Measurements from ENCODE around the gene GPHA2. TPM values are rescaled to one million over a fixed set of nuclear protein-coding genes. Genes with fewer than 3 reads are reported as not detected.

The GPHA2 gene
- total RNA-seq, 2 experiments from 2014 or later = not detected

DNA sequence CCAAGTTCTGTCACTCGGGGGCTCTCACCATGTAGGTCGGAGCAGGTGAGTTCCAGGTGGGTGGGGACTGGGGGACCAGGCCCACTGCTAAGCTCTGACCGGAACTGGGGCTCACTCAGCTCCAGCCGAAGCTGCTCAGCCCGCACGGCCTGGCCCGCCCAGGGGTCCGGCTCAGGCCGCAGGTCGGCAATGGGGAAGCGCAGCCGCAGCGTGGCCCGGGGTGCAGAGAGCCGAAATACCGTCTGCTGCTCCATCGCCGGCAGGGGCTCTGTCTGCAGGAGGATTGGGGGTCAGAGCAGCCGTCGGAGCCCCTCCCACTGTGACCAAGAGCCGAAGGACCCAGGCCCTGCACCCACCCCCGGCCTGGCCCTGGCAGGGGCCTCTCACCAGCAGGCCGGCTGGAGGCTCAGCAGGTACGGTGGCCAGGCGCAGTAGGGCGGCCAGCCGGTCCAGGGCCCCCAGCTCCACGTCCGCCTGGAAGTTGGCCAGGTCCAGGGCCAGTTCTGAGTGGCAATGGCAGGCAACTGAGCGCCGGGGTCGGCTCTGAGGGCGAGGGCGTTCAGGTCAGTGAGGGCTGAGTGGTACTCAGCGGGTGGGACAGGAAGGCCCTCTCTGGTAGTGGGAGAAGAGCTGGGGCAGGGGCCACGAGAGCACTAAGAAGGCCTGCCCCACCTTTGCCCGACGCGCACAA lies 25.9 kb downstream of the GPHA2 start:
- H3K4me3 Mint-ChIP-seq = no peak overlapping the region
- intact Hi-C loops (cut with micrococcal nuclease) = no loop called here
- no peak overlapping the region for H3K27ac Mint-ChIP-seq
- ATAC-seq (no peak), DNase-seq (no peak)
- H3K27me3 Mint-ChIP-seq = no peaks in the 10 kb centered on the region
- POLR2A ChIA-PET = interaction anchor here (1.0 kb wide), 1 partner anchor 134 kb away, joined by 3 read pairs; no protein-coding TSS in a partner anchor
- no peaks in the 10 kb centered on the region for H3K9me3 Mint-ChIP-seq
- peaks cover 3% of the 10 kb centered on the region for H3K4me1 Mint-ChIP-seq (ENCODE audit: low read depth)
- peaks cover 5% of the 10 kb centered on the region for H3K36me3 Mint-ChIP-seq (ENCODE audit: low read depth)
- CTCF ChIA-PET = interaction anchor here (0.7 kb wide), 1 partner anchor 15 kb away, joined by 3 read pairs; no protein-coding TSS in a partner anchor
- TF ChIP-seq, protein P1, sequence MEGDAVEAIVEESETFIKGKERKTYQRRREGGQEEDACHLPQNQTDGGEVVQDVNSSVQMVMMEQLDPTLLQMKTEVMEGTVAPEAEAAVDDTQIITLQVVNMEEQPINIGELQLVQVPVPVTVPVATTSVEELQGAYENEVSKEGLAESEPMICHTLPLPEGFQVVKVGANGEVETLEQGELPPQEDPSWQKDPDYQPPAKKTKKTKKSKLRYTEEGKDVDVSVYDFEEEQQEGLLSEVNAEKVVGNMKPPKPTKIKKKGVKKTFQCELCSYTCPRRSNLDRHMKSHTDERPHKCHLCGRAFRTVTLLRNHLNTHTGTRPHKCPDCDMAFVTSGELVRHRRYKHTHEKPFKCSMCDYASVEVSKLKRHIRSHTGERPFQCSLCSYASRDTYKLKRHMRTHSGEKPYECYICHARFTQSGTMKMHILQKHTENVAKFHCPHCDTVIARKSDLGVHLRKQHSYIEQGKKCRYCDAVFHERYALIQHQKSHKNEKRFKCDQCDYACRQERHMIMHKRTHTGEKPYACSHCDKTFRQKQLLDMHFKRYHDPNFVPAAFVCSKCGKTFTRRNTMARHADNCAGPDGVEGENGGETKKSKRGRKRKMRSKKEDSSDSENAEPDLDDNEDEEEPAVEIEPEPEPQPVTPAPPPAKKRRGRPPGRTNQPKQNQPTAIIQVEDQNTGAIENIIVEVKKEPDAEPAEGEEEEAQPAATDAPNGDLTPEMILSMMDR (IDR thresholded peaks at IDR 0.05) = no peak

DNA sequence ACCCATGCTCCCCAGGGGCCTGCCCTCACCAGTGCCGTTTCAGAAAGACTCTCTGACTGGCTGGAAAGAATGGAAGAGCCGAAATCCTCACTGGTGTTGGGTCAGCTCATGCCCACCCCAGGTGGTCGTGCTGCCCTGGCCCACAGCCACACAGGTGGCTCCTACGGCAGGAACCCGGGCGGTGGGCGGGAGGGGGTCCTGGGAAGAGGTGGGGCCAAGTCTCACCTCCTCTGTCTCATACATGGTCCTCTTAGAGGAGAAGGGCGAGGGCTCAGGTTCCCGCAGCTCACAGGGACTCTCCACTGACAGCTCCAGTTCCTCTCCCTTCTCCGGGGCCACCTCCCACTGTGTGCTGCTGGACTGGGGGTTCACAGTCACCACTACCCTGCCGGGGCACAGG lies 26.9 kb downstream of the GPHA2 start:
- intact Hi-C loops (cut with micrococcal nuclease) = no loop called here
- DNase-seq (no peak), ATAC-seq (no peak)
- ChIA-PET CTCF (no interaction called here), POLR2A (no interaction called here)
- H3K4me1 Mint-ChIP-seq (ENCODE audit: low read depth) = no peaks in the 10 kb centered on the region
- H3K4me3 Mint-ChIP-seq = no peak overlapping the region
- no peaks in the 10 kb centered on the region for H3K27me3 Mint-ChIP-seq
- no peak overlapping the region for H3K27ac Mint-ChIP-seq
- H3K9me3 Mint-ChIP-seq = no peaks in the 10 kb centered on the region
- H3K36me3 Mint-ChIP-seq (ENCODE audit: low read depth) = peaks cover 5% of the 10 kb centered on the region
- TF ChIP-seq, protein P1 (IDR thresholded peaks at IDR 0.05) = no peak

DNA sequence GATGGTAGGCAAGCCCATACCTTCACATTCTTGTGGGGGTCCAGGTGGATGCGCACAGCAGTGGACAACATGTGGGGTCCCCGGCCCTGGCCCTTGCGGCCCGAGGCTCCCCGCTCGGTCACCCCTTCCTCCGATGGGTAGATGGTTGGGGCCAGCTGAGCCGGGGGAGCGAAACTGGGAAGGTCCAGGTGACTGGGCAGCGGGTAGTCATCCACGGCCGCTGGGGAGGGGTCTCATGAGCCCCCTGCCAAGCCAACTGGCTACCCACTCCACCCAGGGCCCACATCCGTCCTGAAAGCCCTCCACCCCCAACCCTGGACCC lies 29.4 kb downstream of the GPHA2 start:
- ATAC-seq (no peak), DNase-seq (no peak)
- Mint-ChIP-seq H3K27ac (no peak overlapping the region), H3K36me3 (ENCODE audit: low read depth) (peaks cover 7% of the 10 kb centered on the region), H3K9me3 (no peaks in the 10 kb centered on the region), H3K4me1 (ENCODE audit: low read depth) (peaks cover 3% of the 10 kb centered on the region), H3K27me3 (no peaks in the 10 kb centered on the region), H3K4me3 (no peak overlapping the region)
- ChIA-PET CTCF (interaction anchor here (1.4 kb wide), 1 partner anchor 13 kb away, joined by 8 read pairs; no protein-coding TSS in a partner anchor), POLR2A (no interaction called here)
- intact Hi-C loops (cut with micrococcal nuclease) = no loop called here
- TF ChIP-seq, protein P1 (IDR thresholded peaks at IDR 0.05) = no peak

DNA sequence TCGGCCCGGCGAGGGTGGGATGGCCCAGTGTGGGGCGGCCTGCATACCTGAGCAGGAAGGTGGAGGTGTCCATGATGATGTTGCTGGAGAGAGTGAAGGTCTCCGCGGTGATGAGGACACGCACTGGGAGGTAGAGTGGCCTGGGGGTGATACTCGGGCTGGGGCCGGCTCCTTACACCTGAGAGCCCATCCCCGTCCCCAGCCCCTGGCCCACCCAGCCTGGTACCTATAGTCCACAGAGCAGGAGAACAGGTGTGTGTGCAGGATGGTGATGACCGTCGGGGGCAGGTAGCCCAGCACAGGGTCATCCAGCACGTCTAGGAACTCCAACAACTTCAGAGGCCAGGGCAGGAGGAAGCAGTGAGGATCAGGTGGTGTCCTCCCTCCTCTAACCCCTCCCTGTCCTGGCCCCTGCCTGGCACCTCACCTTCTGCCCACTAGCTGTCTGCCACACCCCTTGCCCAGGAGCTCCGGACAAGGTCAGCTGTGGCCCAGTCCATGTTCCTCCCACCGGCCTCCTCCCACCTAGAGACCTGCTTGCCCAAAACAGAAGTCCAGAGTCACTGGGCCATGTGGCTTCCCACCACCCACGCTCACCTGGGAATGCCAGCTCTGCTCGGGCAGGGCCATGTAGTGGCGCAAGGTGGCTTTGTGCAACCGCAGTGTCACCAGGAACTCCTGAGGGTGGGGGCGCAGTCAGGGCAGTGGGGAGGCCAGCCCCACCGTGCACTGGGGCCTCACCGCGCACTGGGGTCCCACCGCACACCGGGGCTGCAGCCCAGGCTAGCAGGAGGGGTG lies 30.0 kb downstream of the GPHA2 start:
- peaks cover 6% of the 10 kb centered on the region for H3K36me3 Mint-ChIP-seq (ENCODE audit: low read depth)
- H3K9me3 Mint-ChIP-seq = no peaks in the 10 kb centered on the region
- TF ChIP-seq, protein P1 (IDR thresholded peaks at IDR 0.05) = no peak
- ChIA-PET POLR2A (no interaction called here), CTCF (interaction anchor here (1.4 kb wide), 1 partner anchor 12 kb away, joined by 8 read pairs; no protein-coding TSS in a partner anchor)
- no peak overlapping the region for H3K4me3 Mint-ChIP-seq
- no peak overlapping the region for H3K27ac Mint-ChIP-seq
- H3K4me1 Mint-ChIP-seq (ENCODE audit: low read depth) = peaks cover 4% of the 10 kb centered on the region
- intact Hi-C loops (cut with micrococcal nuclease) = no loop called here
- ATAC-seq (no peak), DNase-seq (no peak)
- no peaks in the 10 kb centered on the region for H3K27me3 Mint-ChIP-seq

DNA sequence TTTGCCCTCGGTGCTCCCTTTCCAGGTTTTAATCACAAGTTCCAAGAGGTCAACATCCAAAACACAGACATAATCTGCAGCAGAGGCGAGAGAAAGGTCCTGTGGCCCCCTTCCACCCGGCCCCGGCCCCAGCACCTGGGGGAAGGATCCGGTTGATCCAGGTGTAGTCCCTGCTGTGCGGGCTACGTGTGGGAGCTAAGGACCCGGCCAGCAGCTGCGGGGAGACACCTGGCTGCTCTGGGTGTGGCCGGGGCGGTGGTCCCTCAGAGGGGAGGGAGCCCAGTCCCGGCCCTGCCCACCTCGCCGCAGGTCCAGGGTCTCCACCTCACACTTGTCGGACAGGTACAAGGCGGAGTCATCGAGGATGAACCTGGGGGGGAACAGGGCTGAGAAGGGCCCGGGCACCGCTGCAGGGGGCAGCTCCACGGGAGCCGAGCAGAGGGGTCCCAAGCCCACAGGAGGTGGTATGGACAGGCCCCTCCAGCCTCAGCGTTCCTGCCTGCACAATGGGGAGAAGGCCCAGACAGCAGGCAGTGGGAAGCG lies 32.3 kb downstream of the GPHA2 start:
- Mint-ChIP-seq H3K4me1 (ENCODE audit: low read depth) (peaks cover 10% of the 10 kb centered on the region), H3K27ac (no peak overlapping the region), H3K4me3 (no peak overlapping the region), H3K27me3 (no peaks in the 10 kb centered on the region), H3K36me3 (ENCODE audit: low read depth) (peaks cover 8% of the 10 kb centered on the region), H3K9me3 (no peaks in the 10 kb centered on the region)
- CTCF ChIA-PET = no interaction called here
- intact Hi-C loops (cut with micrococcal nuclease) = no loop called here
- TF ChIP-seq, protein P1 (IDR thresholded peaks at IDR 0.05) = no peak
- POLR2A ChIA-PET = interaction anchor here (0.6 kb wide), 1 partner anchor 94 kb away, joined by 5 read pairs; no protein-coding TSS in a partner anchor
- ATAC-seq (no peak), DNase-seq (no peak)

All from activated CD8-positive, alpha-beta T cell treated with anti-CD3 and anti-CD28 coated beads for 36 hours (primary cell).